G401 (cell line): ENCODE data around the gene FRYL. TPM values are rescaled to one million over a fixed set of nuclear protein-coding genes. Genes with fewer than 3 reads are reported as not detected.
"Not testable (repeated sequence)": the region's sequence is repeated elsewhere in the genome, so short reads cannot be mapped to it uniquely, and the experiment has no call there.

Experiments
- DNase-seq: peaks from one replicate; pipeline ENCODE4 v3.0.0-alpha.2; 2015; ENCODE audit warnings: low spot score
- in situ Hi-C: cut with HindIII; loops from 2 replicates; pipeline ENCODE4 v1.10.0; 2016; ENCODE audit warnings: low sequenced_read_pairs, mixed read lengths
- total RNA-seq: library from RNA; depleted of rRNA; stranded (reverse); fragments of >200 nt; shearing (Covaris generic); gene quantifications from 2 replicates; pipeline ENCODE4 v1.2.3, GENCODE V29; 2014

FRYL gene
- total RNA-seq, 1 experiment from 2014 or later, result 15.5 TPM

DNA sequence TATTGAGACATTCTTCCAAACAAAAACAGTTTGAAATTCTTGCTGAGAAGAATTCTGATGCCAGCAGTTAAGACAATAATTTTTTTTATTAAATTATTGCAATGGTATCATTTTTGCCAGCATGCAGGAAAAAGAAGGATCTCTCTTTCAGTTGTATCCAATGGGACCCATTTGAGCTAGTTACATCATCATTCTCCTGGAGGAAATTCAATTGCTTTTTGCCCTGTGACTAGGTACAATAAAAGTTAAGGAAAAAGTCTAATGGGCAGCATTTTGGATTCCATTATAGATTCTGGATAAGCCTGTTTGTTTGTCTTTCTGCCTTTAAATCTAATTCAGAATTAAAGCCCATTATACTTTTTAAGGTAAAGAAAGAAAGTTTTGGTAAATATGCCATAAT lies 10.5 kb upstream of the FRYL start:
- in situ Hi-C loops, result no loop called here
- no peak for DNase-seq

DNA sequence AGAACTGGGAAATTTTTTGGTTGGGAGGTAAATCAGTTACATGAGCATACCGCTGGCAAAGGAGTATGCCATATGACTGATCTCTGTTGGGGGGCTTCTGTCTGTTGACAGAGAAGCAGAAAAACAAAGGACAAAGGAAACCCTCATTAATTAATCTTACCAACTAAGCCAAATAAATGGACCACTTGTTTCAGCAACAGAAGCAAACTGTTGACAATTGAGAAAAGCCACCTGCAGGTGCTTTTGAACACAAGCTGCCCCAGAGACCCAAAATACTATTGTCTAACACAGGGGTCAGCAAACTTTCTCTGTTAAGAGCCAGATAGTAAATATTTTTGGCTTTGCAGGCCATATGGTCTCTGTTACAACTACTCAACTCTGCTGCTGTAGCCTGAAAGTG lies 7.0 kb upstream of the FRYL start:
- in situ Hi-C loops, result no loop called here
- DNase-seq, result no peak

DNA sequence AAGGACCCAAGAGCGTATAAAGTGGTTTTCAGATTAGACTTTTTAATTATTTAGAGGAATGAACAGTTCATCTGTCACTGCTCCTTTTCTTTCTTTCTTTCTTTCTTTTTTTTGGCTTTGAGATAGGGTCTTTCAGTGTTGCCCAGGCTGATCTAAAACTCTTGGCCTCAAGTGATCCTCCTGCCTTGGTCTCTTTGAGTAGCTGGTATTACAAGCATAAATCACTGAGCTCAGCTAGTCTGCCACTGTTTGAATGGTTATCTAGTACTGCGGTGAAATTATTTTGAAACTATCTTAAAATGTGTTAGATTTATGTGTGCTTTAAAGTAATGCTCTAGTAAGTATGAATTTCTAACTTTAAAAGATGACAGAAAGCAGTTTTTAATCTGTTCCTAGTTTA lies 6.5 kb upstream of the FRYL start:
- in situ Hi-C loops, result no loop called here

DNA sequence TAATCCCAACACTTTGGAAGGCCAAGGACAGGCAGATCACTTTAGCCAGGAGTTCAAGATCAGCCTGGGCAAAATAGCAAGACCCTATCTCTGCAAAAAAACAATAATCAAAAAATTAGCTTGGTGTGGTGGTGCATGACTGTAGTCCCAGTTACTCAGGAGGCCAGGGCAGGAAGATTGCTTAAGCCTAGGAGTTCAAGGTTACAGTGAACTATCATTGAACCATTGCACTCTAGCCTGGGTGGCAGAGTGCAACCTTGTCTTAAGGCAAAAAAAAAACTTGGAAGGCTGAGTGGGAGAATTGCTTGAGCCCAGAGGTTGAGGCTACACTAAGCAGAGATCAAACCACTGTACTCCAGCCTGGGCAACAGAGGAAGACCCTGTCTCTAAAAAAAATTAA lies 5.2 kb upstream of the FRYL start:
- in situ Hi-C loops, result no loop called here
- DNase-seq, result no peak

More for the DNA sequence above, 6.5 kb upstream of the FRYL start:
- no peak for DNase-seq

DNA sequence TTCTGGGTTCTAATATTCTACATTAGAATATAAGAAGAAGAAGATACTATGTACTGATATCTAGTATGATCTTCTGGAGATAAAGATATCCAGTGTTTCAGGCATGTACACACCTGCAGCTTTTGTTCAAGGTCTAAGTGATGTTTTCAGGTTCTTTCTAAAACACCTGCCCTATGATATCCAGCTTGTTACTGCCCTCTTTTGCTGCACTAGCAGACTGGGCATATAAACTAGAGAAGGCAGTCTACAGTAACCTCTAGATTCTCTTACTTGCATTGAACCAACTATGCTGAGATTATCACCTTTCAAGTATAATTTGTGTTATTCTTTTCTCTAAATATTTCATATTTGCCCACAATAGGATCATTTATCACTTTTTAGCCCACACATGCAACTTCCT lies 1.9 kb upstream of the FRYL start:
- in situ Hi-C loops, result no loop called here
- no peak for DNase-seq

DNA sequence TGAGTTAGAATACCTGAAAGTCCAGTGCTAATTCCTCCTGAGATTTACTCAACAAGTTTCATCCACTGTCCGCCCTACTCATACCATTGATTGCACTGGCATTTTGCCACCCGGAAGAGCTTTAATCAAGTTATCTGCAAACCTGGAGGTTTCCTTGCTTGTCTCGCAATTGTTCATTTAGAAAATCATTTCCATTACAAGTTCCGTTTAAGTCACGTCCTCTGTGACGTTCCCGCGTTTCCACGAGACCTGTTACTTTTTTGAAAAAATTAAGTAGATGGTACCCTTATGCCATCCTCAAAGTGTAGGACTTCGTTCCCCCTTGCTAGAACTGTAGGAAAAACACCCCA lies 761 bp upstream of the FRYL start:
- no peak for DNase-seq
- in situ Hi-C loops, result no loop called here

DNA sequence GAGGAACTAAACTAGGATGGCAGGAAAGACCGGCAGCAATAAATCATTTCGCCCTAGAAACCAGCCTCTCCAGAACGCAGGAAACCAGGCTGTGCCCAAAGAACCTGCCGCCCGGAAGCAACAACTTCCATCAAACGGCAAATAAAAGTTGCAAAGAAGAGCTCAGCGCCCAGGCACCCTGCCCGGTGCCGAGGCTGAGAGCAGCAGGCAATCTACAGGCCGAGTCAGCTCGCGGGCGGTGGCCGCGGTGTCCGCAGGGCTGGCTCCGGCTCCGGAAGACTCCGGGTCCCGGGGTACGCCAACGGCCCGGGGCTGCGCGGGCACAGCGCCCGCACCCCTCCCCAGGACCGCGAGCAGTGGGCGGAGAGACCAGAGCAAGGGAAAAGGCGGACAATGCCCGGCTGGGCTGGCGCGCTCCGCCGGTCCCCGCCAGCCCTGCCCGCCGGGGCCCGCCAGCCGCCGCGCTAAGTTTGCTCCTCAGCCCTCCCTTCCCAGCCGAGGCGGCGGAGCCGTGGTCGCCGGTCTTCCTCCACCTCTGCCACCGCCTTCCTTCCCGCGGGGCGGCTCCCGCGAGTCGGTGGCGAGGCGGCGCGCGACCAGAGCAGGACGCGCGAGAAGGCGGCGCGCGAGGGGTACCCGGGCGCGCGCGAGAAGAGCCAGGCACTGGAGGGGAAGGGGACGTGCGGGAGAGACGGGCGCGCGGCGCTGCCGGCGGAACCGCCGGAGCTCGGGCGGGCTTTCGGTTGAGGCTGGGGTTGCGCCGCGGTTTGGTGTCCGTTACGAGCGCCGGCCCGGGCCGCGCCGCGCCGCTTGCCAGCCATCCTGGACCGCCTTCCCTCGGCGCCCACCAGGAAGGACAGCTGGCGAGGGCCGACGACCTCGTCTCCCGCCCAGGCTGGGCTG lies 733 bp downstream of the FRYL start:
- DNase-seq, result peak; percentile 63
- in situ Hi-C loops, result no loop called here

DNA sequence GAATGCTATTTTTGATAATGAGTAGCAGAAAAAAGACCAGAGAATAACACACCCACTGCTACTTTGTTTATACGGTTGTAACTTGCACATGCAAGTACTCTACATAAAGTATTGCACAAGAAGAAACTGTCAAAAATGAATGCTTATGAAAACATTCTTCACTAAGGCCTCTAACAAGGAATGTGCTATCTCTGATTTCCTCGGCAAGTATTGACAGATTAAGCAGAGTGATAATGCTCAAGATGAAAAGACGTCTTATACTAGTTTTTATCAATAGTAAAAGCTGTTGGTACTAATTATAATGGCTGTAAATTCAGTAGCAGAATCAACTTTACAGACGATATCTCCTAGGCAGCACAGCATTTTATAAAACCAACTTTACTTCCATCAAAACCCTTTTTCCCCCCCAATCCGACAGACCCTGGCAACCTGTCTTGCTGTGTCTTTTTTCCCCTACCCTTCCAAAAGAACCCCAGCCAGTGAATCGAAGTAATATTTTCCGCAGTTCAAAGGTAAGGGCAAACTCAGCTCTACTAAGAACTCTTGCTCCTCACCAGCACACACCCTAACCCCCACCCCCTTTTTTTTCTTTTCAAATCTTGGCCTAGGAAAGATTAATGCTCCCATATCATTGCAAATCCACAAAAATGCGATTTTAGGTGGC lies 1.5 kb downstream of the FRYL start:
- DNase-seq, result peak; percentile 16
- in situ Hi-C loops, result no loop called here

DNA sequence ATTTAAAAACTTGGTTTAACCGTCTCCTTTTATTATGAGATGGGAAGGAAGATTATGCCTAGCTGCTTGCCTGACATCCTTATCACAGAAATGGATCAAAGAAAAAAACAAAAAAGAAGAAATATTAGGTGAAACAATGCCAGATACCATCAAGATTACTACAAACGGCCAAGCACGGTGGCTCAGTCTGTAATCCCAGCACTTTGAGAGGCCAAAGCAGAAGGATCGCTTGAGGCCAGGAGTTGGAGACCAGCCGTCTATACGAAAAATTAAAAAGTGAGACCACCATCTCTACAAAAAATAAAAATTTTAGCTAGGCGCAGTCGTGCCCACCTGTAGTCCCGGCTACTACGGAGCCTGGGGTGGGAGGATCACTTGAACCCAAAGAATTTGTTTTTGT lies 2.3 kb downstream of the FRYL start:
- in situ Hi-C loops, result no loop called here

DNA sequence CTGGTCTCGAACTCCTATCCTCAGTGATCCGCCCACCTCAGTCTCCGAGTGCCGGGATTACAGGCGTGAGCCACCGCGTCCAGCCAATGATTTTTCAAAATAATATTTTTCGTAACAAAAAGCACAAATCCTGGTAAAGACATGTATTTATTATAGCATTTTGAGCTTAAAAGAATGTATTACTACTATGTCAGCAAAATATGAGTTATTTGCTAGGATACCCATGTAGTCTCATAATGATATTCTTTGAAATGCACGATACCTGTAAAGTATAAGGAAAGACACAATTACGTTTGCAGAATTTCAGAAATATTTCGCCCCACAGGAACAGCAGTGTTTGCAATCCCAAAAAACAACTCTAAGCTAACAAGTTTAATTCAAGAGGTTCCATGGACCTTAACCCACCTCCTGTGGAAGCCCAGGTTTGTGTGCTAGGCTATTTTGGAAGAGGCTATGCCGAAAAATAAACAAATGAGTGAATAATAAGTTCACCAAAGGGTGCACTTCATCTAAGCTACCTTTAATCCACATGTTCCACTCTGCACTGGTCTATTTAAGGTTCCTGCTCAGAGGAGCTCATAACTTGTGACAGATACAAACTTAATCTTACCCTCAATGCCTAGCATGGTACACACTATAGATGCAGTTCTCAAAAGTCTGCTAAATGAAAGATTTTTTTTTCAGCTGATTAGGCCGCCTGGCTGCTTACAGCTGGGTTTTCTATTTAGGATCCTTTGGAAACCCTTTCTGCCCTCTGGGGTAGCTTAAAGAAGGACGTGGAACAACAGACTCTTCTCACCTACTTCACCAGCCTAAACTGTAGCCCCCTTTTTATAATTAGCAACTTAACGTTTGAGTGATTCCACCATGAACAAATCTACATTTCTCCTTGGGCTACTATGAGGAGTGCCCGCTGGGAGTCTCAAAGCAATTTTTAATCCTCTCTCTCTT lies 5.0 kb downstream of the FRYL start:
- in situ Hi-C loops, result no loop called here

More for the DNA sequence above, 2.3 kb downstream of the FRYL start:
- DNase-seq, result no peak

DNA sequence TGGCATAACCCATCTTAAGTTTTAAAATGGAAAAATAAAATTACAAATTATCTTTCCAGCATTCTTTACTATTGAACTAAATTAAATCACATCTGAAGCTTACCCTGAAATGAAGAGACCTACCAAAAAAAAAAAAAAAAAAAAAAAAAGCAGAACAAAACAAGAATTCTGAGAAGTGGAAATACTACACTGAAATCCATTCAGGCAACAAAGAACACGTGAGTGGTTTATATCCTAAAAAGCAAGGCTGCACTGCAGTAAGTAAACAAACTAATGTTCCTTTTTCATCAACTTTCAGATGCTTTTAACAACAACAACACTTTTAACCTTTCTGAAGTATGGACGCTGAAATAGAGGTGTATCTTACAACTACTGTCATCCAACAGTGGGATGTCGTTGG lies 7.5 kb downstream of the FRYL start:
- no peak for DNase-seq
- in situ Hi-C loops, result no loop called here

More for the DNA sequence above, 5.0 kb downstream of the FRYL start:
- DNase-seq, result no peak

DNA sequence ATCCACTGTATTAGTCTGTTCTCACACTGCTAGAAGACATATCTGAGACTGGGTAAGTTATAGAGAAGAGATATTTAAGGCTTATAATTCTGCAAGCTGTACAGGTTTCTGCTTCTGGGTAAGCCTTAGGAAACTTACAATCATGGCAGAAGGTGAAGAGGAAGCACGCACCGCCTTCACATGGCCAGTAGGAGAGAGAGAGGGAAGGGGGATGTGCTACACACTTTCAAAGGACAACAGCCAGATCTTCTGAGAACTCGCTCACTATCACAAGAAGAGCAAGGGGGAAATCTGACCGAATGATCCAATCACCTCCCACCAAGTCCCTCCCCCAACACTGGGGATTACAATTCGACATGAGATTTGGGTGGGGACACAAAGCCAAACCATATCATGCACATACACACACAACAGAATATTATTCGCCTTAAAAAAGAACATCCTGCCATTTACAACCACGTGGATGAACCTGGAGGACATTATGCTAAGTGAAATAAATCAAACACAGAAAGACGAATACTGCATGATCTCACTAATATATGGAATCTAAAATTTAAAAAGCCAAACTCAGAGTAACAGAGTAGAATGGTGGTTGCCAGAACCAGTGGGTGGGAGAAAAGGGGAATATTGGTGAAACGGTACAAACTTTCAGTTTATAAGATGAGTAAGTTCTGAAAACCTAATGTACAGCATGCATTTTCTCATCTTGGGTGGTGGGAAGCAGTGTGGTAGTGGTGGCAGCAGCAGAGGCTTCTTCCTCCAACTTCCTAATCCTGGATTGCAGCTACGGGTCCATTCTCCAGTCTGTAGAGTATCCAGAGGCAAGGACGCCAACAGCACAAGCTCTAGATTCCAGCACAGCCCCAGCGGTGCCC lies 12.8 kb downstream of the FRYL start:
- in situ Hi-C loops, result no loop called here
- no peak for DNase-seq

DNA sequence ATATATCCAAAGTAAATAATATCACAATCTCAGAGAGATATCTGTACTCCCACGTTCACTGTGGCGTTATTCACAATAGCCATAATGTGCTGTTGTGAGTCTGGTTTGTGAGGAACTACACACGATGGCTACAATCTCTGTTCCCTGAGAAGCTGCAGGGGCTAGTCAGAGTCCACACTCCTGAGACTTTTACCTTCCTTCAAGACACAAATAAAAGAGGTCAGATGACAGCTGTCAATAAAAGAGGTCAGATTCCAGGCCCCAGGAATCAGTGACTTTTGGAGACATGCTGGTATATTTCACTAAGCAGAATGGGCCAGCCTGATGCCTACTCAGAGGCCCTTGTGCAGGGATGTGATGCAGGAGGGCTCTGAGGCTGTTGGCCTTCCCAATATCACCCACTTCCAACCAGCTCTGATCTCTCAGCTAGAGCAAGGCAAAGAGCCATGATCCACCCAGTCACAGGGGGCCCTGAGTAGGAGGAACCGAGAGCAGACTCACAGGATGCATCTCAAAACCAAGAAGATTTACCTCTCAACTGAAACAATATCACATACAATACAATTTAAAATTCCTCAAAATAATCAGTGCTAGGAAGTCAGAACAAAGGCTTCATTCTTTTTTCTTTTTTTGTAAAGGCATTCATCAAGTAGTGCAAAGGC lies 13.8 kb downstream of the FRYL start:
- in situ Hi-C loops, result no loop called here
- DNase-seq, result no peak

DNA sequence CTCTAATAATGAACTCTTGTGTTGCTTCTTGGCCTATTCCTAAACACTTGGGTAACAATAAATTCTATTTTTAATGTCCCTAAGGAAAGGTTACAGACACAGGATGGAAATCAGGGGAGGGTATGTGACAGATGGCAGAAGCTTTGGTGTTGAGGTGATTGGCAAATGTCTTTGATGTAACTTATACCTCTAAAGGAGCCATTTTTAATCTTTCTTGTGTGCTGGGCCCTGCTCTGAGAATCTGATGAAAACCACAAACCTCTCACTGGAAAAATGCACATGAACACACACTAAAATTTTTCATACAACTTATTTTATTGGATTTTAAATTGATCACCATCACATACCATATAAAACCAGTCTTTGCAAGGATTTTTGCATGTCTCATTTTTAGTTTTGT lies 17.7 kb downstream of the FRYL start:
- in situ Hi-C loops, result no loop called here
- no peak for DNase-seq

DNA sequence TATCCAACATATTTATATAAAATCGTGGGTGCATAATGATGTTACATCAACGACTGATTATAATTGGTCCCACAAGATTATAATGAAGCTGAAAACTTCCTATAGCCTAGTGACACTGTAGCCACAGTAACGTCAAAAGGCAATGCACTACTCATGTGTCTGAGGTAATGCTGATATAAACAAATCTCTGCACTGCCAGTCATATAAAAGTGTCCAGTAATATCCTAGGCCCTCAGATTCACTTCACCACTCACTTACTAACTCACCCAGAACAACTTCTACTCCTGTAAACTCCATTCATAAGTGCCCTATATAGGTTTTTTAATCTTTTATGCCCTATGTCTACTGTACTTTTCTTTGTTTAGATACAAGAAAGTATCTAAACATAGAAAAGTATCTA lies 18.8 kb downstream of the FRYL start:
- in situ Hi-C loops, result no loop called here

DNA sequence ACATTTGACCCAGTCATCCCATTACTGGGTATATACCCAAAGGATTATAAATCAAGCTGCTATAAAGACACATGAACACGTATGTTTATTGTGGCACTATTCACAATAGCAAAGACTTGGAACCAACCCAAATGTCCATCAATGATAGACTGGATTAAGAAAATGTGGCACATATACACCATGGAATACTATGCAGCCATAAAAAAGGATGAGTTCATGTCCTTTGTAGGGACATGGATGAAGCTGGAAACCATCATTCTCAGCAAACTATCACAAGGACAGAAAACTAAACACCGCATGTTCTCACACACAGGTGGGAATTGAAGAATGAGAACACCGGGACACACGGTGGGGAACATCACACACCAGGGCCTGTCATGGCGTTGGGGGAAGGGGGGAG lies 21.4 kb downstream of the FRYL start:
- in situ Hi-C loops, DNase-seq: not testable (repeated sequence)

More for the DNA sequence above, 18.8 kb downstream of the FRYL start:
- DNase-seq, result no peak

DNA sequence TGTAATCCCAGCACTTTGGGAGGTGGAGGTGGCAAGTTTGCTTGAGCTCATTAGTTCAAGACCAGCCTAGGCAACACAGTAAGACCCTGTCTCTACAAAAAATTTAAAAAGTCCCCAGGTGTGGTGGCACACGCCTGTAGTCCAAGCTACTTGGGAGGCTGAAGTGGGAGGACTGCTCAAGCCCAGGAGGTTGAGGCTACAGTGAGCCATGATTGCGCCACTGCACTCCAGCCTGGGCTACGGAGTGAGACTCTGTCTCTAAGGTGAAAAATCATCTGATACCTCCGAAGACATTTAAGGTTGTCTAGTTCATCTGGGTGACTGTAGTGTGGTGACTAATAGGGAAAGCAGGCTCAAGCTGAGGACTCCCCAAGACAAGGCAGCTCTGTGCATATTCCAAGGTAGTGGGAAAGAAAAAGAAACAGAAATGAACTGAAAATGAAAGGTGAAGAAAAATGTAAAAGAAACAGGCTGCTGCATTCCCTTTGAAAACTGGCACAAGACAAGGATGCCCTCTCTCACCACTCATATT lies 23.3 kb downstream of the FRYL start:
- in situ Hi-C loops, result no loop called here
- no peak for DNase-seq

DNA sequence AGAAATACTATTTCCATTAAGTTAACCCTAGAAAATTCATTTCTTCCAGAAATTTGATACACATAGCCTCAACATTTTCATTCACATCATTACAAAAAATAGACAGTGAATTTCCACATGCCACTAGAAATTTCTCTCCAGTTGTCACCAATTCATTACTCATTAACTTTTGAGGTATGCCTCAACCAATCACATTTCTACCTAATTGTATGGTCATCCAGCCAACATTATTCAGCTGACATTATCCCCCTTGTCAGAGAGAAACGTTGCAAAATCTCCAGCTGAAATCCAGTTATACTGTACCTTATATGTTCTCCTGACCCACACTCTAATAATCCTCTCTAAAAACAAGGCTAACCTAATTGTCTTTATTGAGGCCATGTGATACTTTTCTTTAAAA lies 24.8 kb downstream of the FRYL start:
- in situ Hi-C loops, result no loop called here
- no peak for DNase-seq
